MM.1S (cell line): ENCODE results near the gene OGFOD3.

Source experiments
- DNase-seq: peaks from one replicate; pipeline ENCODE4 v3.0.0-alpha.2; 2015
- H2AFZ ChIP-seq: fragments of 300-600 bp; sonication (generic); 2 replicates; pipeline ENCODE4 v1.6.0; 2016; ENCODE audit warnings: antibody characterized with exemption, low read length
- H3F3A ChIP-seq: fragments of 300-600 bp; sonication (generic); 2 replicates; pipeline ENCODE4 v1.6.1; 2016; ENCODE audit warnings: mild to moderate bottlenecking, antibody characterized with exemption, low read length, moderate library complexity, mixed read lengths; ENCODE audit not compliant: insufficient read depth
- H3K27ac ChIP-seq: fragments of 300-600 bp; sonication (generic); 2 replicates; pipeline ENCODE4 v1.5.1; 2016; ENCODE audit warnings: mild to moderate bottlenecking, low read length
- H3K27me3 ChIP-seq: fragments of 300-600 bp; sonication (generic); replicated peaks from 2 replicates; pipeline ENCODE4 v1.6.0; 2016; ENCODE audit warnings: low read length; ENCODE audit not compliant: insufficient read depth
- H3K36me3 ChIP-seq: fragments of 300-600 bp; sonication (generic); replicated peaks from 2 replicates; pipeline ENCODE4 v1.6.1; 2016; ENCODE audit warnings: mild to moderate bottlenecking, low read length, mixed read lengths; ENCODE audit not compliant: insufficient read depth
- H3K4me1 ChIP-seq: fragments of 300-600 bp; sonication (generic); 2 replicates; pipeline ENCODE4 v1.6.1; 2016; ENCODE audit warnings: low read length, mixed read lengths
- H3K4me2 ChIP-seq: fragments of 300-600 bp; sonication (generic); 2 replicates; pipeline ENCODE4 v1.6.0; 2016; ENCODE audit warnings: low read depth, low read length
- H3K4me3 ChIP-seq: fragments of 300-600 bp; sonication (generic); 2 replicates; pipeline ENCODE4 v1.5.1; 2016; ENCODE audit warnings: low read length, mixed read lengths
- H3K79me2 ChIP-seq: fragments of 300-600 bp; sonication (generic); 2 replicates; pipeline ENCODE4 v1.6.1; 2016; ENCODE audit warnings: mixed run types, low read length, mixed read lengths
- H3K9ac ChIP-seq: fragments of 300-600 bp; sonication (generic); 2 replicates; pipeline ENCODE4 v1.6.1; 2016; ENCODE audit warnings: low read length, mixed read lengths
- H3K9me2 ChIP-seq: fragments of 300-600 bp; sonication (generic); replicated peaks from 2 replicates; pipeline ENCODE4 v1.6.1; 2016; ENCODE audit warnings: mild to moderate bottlenecking, low read length, mixed read lengths; ENCODE audit not compliant: insufficient read depth
- H3K9me3 ChIP-seq: fragments of 300-600 bp; sonication (generic); replicated peaks from 2 replicates; pipeline ENCODE4 v1.6.1; 2016; ENCODE audit warnings: mild to moderate bottlenecking, low read length, mixed read lengths; ENCODE audit not compliant: insufficient read depth
- H4K20me1 ChIP-seq: fragments of 300-600 bp; sonication (generic); 2 replicates; pipeline ENCODE4 v1.6.1; 2016; ENCODE audit warnings: mild to moderate bottlenecking, low read length, moderate library complexity, mixed read lengths; ENCODE audit not compliant: insufficient read depth
- CTCF ChIP-seq: fragments of 300-600 bp; sonication (generic); IDR thresholded peaks from 2 replicates; pipeline ENCODE4 v1.5.1; 2016; ENCODE audit warnings: antibody characterized with exemption, low read length, mixed read lengths
- EZH2 ChIP-seq: fragments of 300-600 bp; sonication (generic); optimal IDR thresholded peaks from 2 replicates; pipeline ENCODE3; 2017; ENCODE audit warnings: low read depth, mild to moderate bottlenecking, antibody characterized with exemption, low read length, mixed read lengths
- EZH2phosphoT487 ChIP-seq: fragments of 300-600 bp; sonication (generic); IDR thresholded peaks from 2 replicates; pipeline ENCODE4 v1.6.1; 2018; ENCODE audit warnings: antibody characterized with exemption, low read length

The OGFOD3 gene

GRCh38 chr17:82443465-82444283 lies 25.3 kb upstream of the OGFOD3 start:
- no peak overlapping the region for H3K9ac ChIP-seq
- H3K4me2 ChIP-seq: no peak overlapping the region
- no peaks in the 10 kb centered on the region for H3K27me3 ChIP-seq
- H3K27ac ChIP-seq: no peak overlapping the region
- H3K79me2 ChIP-seq: peaks cover 41% of the 10 kb centered on the region
- no peak for DNase-seq
- peaks cover 6% of the 10 kb centered on the region for H3F3A ChIP-seq
- no peaks in the 10 kb centered on the region for H4K20me1 ChIP-seq
- H2AFZ ChIP-seq: no peak overlapping the region
- no peaks in the 10 kb centered on the region for H3K9me2 ChIP-seq
- no peak for TF ChIP-seq CTCF
- no peak for TF ChIP-seq EZH2
- TF ChIP-seq EZH2phosphoT487: no peak
- H3K4me3 ChIP-seq: no peak overlapping the region
- H3K4me1 ChIP-seq: 0 out of 2 replicates have a peak, but pooled peaks cover 6% of the 10 kb centered on the region
- H3K9me3 ChIP-seq: no peaks in the 10 kb centered on the region
- no peaks in the 10 kb centered on the region; the same call in 1 of the 2 replicates for H3K36me3 ChIP-seq

DNA sequence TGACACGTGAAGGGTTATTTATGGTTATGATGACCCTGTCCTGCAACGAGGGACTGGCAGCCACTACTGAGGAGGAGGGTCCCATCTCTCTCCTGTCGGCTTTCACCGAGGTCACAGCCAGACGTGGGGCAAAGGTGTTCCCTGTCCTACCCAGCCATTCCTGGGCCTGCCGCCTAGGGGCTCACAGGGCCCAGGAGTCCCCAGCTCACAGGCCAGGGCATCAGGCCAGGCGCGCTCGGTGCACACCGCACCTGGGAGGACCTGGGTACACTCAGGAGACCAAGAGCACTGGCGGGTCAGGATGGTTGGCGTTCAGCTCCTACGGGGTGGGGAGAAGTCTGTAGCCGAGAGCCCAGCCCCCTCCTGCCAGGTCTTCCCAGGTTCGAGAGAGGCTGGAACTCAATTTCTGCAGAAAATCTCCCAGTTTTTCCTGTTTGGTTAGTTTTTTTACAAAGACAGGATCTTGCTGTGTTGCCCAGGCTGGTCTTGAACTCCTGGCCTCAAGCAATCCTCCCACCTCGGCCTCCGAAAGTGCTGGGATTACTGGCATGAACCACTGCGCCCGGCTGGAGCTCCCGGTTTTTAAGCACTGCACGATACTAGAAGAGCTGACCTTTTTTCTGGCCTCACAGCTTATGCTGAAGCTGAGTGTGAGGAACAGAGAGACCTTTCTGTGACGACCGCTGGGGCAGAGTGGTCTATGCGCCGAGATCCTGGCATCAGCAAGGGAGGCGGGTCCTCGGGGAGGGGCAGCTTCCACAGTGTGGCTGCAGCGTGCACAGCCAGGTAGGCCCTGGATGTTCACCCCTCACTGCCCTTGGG lies 24.5 kb upstream of the OGFOD3 start:
- H3K9ac ChIP-seq: no peak overlapping the region
- no peak for TF ChIP-seq EZH2
- no peaks in the 10 kb centered on the region for H4K20me1 ChIP-seq
- no peak overlapping the region for H3K4me2 ChIP-seq
- H3K4me1 ChIP-seq: 0 out of 2 replicates have a peak, but pooled peaks cover 3% of the 10 kb centered on the region
- no peaks in the 10 kb centered on the region; the same call in 1 of the 2 replicates for H3K36me3 ChIP-seq
- H3K27me3 ChIP-seq: no peaks in the 10 kb centered on the region
- H3F3A ChIP-seq: peaks cover 6% of the 10 kb centered on the region
- H3K9me2 ChIP-seq: no peaks in the 10 kb centered on the region
- H3K79me2 ChIP-seq: peaks cover 36% of the 10 kb centered on the region
- H3K4me3 ChIP-seq: no peak overlapping the region
- no peak for DNase-seq
- no peaks in the 10 kb centered on the region for H3K9me3 ChIP-seq
- H2AFZ ChIP-seq: no peak overlapping the region
- H3K27ac ChIP-seq: no peak overlapping the region

DNA sequence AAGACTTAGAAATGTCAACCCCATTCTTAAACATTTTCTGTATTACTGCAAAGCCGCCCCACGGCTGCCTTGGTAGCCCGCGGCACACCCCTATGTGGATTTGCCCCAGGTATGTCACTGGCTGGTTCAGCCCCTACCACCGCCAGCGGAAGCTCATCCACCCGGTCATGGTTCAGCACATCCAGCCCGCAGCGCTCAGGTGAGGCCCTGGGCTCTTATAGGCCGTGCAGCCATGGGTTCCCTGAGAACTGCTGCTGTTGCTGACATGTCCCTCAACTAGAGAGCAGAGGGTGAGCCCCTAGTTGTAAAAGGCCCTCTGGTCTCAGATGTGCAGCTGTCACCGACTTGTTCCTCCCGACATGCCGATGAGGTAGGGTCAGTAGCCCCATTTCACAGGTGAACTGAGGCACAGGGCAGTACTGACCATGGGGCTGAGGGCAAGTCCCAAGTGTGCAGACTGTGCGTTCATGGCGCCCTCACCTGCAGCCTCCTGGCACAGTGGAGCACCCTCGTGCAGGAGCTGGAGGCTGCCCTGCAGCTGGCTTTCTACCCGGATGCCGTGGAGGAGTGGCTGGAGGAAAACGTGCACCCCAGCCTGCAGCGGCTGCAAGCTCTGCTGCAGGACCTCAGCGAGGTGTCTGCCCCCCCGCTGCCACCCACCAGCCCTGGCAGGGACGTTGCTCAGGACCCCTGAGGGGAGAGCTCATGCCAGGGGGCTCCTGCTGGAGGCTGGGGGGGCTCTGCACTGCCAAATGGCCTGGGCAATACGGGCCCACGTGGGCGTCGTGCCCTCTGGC lies 23.5 kb upstream of the OGFOD3 start:
- no peak for DNase-seq
- Histone ChIP-seq H3K79me2 (peaks cover 28% of the 10 kb centered on the region), H3K4me1 (no peaks in the 10 kb centered on the region), H3K27ac (no peak overlapping the region), H3K36me3 (no peaks in the 10 kb centered on the region; the same call in 1 of the 2 replicates), H3K9me3 (no peaks in the 10 kb centered on the region), H3K4me3 (no peak overlapping the region), H3K9ac (no peak overlapping the region), H3K4me2 (no peak overlapping the region), H3K9me2 (no peaks in the 10 kb centered on the region), H2AFZ (no peak overlapping the region), H3F3A (peaks cover 6% of the 10 kb centered on the region), H3K27me3 (no peaks in the 10 kb centered on the region), H4K20me1 (no peaks in the 10 kb centered on the region)
- no peak for TF ChIP-seq EZH2phosphoT487
- no peak for TF ChIP-seq CTCF
- TF ChIP-seq EZH2: no peak
